Measurements from ENCODE around the gene BAG1.

Gene BAG1

DNA sequence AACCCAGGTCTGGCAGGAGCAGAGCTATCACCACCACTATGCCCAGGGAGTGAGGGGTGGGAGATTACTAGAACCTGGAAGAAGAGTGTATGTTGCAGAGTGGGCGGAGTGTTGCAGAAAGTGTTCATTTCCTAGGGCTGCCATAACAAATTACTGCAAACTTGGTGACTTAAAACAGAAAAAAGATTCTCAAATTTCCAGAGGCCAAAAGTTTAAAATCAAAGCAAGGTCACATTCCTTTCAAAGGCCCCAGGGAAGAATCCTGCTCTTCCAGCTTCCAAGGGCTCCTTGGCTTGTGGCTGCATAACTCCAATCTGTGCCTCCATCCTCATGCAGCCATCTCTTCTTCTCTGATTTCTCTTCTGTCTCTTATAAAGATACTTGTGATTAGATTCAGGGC, 55.1 kb downstream of the BAG1 start:
- DNase-seq = no peak

DNA sequence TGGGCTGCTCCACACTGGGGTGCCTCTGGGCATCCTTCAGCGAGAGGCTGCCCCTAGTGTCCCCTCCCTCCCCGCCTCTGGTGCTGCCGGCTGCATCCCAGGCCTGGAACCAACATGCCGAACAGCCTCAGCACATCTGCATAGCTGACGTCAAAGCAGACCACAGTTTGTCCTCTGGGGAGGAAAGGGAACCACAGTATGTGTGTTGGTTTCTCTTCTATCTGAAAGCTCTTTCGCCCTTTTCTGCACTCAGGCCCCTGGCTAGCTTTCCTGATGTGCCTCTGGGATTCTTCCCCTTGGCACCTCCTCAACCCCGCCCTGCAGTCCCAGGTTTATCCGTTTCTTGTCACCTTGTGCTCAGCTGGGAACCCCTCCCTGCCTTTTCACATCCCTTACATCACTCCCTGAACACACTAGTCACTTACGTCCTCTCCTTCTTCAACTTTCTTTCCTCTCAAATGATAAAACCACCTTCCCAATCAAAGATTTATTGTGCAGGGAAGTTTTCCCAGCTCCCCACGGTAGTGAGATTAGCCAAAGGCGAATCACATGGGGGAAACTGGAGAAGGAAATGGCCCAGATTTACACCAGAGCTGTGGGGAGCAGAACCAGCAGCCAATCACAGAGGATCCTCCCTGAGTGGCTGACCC, 61.8 kb downstream of the BAG1 start:
- DNase-seq = no peak

Data from activated effector memory CD4-positive, alpha-beta T cell treated with anti-CD3 and anti-CD28 coated beads, Interleukin-2, amount 50 U/mL, for 16 hours (primary cell).